Natural killer cell (primary cell): Measurements from ENCODE around the gene TGM2. TPM values are rescaled to one million over a fixed set of nuclear protein-coding genes. Genes with fewer than 3 reads are reported as not detected.
A peak's percentile ranks its signal among the peaks of the same experiment; 100 is the strongest.

ENCODE experiments used
- ATAC-seq, 3 donors: fragments of 150-1000 bp in 2 of 3; fragments of 200-7000 bp in 1 of 3; cut with Tn5 transposase; 1 replicate in 1 of 3; 2 replicates in 2 of 3; pipeline ENCODE4 v1.10.0; 2021; ENCODE audit warnings: mild to moderate bottlenecking in 2 of 3, moderate library complexity in 2 of 3
- DNase-seq, 2 donors: peaks; one replicate each; pipeline versions ENCODE4 v3.0.0 to v3.0.0-alpha.2; 2013 to 2021; ENCODE audit warnings: mixed read lengths in 1 of 2
- H3K27ac ChIP-seq: one replicate; pipeline ENCODE4 v1.5.1; 2013; ENCODE audit warnings: mild to moderate bottlenecking, low read length
- H3K27me3 ChIP-seq: one replicate; pipeline ENCODE4 v1.6.1; 2013; ENCODE audit warnings: low read length; ENCODE audit not compliant: control insufficient read depth, insufficient read depth
- H3K36me3 ChIP-seq: one replicate; pipeline ENCODE4 v1.6.1; 2013; ENCODE audit warnings: low read length; ENCODE audit not compliant: control insufficient read depth, insufficient read depth
- H3K4me1 ChIP-seq: one replicate; pipeline ENCODE4 v1.6.1; 2013; ENCODE audit warnings: low read length; ENCODE audit not compliant: control insufficient read depth, insufficient read depth
- H3K4me3 ChIP-seq: one replicate; pipeline ENCODE4 v1.5.1; 2013; ENCODE audit warnings: low read length
- H3K9me3 ChIP-seq: one replicate; pipeline ENCODE4 v1.6.1; 2013; ENCODE audit warnings: low read length; ENCODE audit not compliant: control insufficient read depth, insufficient read depth
- H3K27ac Mint-ChIP-seq, 2 donors: one replicate each; pipeline ENCODE4 v1.8.0; 2022; ENCODE audit warnings: mild to moderate bottlenecking in 2 of 2, mixed read lengths in 2 of 2, moderate library complexity in 1 of 2
- H3K27me3 Mint-ChIP-seq, 2 donors: one replicate each; pipeline ENCODE4 v1.8.0; 2022; ENCODE audit warnings: low read depth in 2 of 2, mixed read lengths in 2 of 2
- H3K36me3 Mint-ChIP-seq: one replicate; pipeline ENCODE4 v1.8.0; 2022; ENCODE audit warnings: mixed read lengths
- H3K4me1 Mint-ChIP-seq, 2 donors: one replicate each; pipeline ENCODE4 v1.8.0; 2022; ENCODE audit warnings: mixed read lengths in 2 of 2
- H3K4me3 Mint-ChIP-seq: one replicate; pipeline ENCODE4 v1.8.0; 2022; ENCODE audit warnings: mild to moderate bottlenecking, moderate library complexity, mixed read lengths
- H3K9me3 Mint-ChIP-seq, 2 donors: one replicate each; pipeline ENCODE4 v1.8.0; 2022; ENCODE audit warnings: mixed read lengths in 2 of 2
- WGBS: methylation state at CpG from one replicate; pipeline ENCODE4 v1.1.7; 2013; ENCODE audit warnings: missing lambda C conversion rate; ENCODE audit not compliant: insufficient coverage; 5-methylcytosine and 5-hydroxymethylcytosine counted together
- intact Hi-C: fragments of 100-400 bp; cut with micrococcal nuclease; formaldehyde crosslinking; loops from one replicate; pipeline ENCODE4 v1.14.2; 2022
- total RNA-seq, 4 donors: library from RNA; stranded (reverse); fragments of 120-200 nt in 1 of 4; gene quantifications; one replicate each; pipeline versions ENCODE4 v1.2.3 to v1.2.4, GENCODE V29; 2013 to 2022
- TF ChIP-seq, protein P1 (sequence below): fragments of 200-600 bp; IDR thresholded peaks from one replicate; pipeline ENCODE4 v1.8.0; 2022; ENCODE audit warnings: antibody characterized with exemption

The TGM2 gene
- total RNA-seq, 3 donors from 2014 or later (not counting 1 experiment from before 2014, with no cell fraction given) = 0.33 TPM; not detected in 1

DNA sequence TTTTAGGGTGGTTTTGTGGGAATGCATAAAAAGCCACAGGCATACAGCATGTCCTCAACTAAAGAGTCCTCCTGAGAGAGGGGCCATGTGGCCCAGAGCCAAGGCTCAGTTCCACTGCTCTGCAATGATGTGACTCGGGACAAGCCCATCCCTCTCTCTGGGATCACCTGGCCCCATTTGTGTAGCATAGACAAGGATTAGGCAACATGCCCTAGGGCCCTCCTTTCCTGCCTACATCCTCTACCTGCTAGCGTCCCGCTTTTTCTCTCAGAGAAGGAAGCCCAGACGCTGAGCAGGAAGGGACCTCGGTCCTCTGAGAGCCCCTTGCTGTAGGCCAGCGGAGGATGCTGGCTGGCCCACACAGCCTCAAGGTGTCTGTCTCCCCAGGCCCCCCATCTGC, 8.8 kb downstream of the TGM2 start:
- H3K36me3 ChIP-seq = no peaks in the 10 kb centered on the region
- H3K27me3 ChIP-seq = no peaks in the 10 kb centered on the region
- H3K9me3 ChIP-seq = no peaks in the 10 kb centered on the region
- DNase-seq (no peak), ATAC-seq (no peak)
- TF ChIP-seq, protein P1, sequence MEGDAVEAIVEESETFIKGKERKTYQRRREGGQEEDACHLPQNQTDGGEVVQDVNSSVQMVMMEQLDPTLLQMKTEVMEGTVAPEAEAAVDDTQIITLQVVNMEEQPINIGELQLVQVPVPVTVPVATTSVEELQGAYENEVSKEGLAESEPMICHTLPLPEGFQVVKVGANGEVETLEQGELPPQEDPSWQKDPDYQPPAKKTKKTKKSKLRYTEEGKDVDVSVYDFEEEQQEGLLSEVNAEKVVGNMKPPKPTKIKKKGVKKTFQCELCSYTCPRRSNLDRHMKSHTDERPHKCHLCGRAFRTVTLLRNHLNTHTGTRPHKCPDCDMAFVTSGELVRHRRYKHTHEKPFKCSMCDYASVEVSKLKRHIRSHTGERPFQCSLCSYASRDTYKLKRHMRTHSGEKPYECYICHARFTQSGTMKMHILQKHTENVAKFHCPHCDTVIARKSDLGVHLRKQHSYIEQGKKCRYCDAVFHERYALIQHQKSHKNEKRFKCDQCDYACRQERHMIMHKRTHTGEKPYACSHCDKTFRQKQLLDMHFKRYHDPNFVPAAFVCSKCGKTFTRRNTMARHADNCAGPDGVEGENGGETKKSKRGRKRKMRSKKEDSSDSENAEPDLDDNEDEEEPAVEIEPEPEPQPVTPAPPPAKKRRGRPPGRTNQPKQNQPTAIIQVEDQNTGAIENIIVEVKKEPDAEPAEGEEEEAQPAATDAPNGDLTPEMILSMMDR = no peak
- WGBS = 93% methylated on average over 6 of the region's 6 CpGs
- no peak overlapping the region for H3K27ac ChIP-seq
- no peak overlapping the region for H3K4me3 ChIP-seq
- Mint-ChIP-seq H3K27ac (no peak overlapping the region), H3K9me3 (no peaks in the 10 kb centered on the region), H3K27me3 (no peaks in the 10 kb centered on the region), H3K36me3 (no peaks in the 10 kb centered on the region), H3K4me3 (no peak overlapping the region), H3K4me1 (peaks cover 11 to 18% of the 10 kb centered on the region in 2 donors)
- peaks cover 16% of the 10 kb centered on the region for H3K4me1 ChIP-seq
- intact Hi-C loops = no loop called here

DNA sequence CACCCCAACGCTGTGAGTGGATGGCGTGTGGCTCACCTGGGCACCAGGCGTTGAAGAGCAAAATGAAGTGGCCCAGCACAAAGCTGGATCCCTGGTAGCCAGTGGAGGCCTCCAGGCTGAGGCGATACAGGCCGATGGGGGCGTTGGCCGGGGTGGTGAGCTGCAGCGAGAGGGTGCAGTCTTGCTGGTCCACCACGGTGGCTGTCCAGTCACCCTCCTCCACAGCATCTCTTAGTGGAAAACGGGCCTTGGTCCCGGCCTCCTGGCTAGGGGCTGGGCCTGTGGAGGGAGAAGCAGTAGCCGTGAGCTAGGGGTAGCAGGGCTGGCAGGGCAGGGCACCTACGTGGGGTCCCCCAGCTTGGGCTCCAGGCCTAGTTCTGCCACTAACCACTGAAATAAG, 9.3 kb downstream of the TGM2 start:
- H3K9me3 ChIP-seq = no peaks in the 10 kb centered on the region
- H3K4me3 ChIP-seq = no peak overlapping the region
- TF ChIP-seq, protein P1 = no peak
- Mint-ChIP-seq H3K4me3 (no peak overlapping the region), H3K9me3 (no peaks in the 10 kb centered on the region), H3K36me3 (no peaks in the 10 kb centered on the region), H3K4me1 (peaks cover 11 to 18% of the 10 kb centered on the region in 2 donors), H3K27me3 (no peaks in the 10 kb centered on the region), H3K27ac (no peak overlapping the region)
- H3K36me3 ChIP-seq = no peaks in the 10 kb centered on the region
- H3K27me3 ChIP-seq = no peaks in the 10 kb centered on the region
- 93% methylated on average over 13 of the region's 13 CpGs for WGBS
- ATAC-seq (no peak), DNase-seq (no peak)
- intact Hi-C loops = no loop called here
- H3K27ac ChIP-seq = no peak overlapping the region
- H3K4me1 ChIP-seq = peaks cover 16% of the 10 kb centered on the region

GRCh38 chr20:38153401-38153800, 11.7 kb downstream of the TGM2 start:
- H3K27me3 ChIP-seq = no peaks in the 10 kb centered on the region
- DNase-seq = no peak
- TF ChIP-seq, protein P1 = no peak
- H3K9me3 ChIP-seq = no peaks in the 10 kb centered on the region
- H3K9me3 Mint-ChIP-seq = no peaks in the 10 kb centered on the region
- intact Hi-C loops = no loop called here
- no peak overlapping the region for H3K4me3 ChIP-seq
- H3K4me1 Mint-ChIP-seq = peaks cover 11 to 27% of the 10 kb centered on the region in 2 donors
- 90% methylated on average over 4 of the region's 5 CpGs for WGBS
- H3K27ac Mint-ChIP-seq = peak overlapping the region in 1 of 2 donors; percentile 91
- ATAC-seq = no peak
- H3K4me3 Mint-ChIP-seq = no peak overlapping the region
- no peaks in the 10 kb centered on the region for H3K27me3 Mint-ChIP-seq
- no peaks in the 10 kb centered on the region for H3K36me3 Mint-ChIP-seq
- no peak overlapping the region for H3K27ac ChIP-seq
- H3K36me3 ChIP-seq = no peaks in the 10 kb centered on the region
- H3K4me1 ChIP-seq = peaks cover 16% of the 10 kb centered on the region

GRCh38 chr20:38152621-38153221, 12.3 kb downstream of the TGM2 start:
- H3K4me3 ChIP-seq = no peak overlapping the region
- no peaks in the 10 kb centered on the region for H3K36me3 ChIP-seq
- peak in 1 of 2 donors; percentile 28 for DNase-seq
- peak; percentile 74 to 86 (median 74) for ATAC-seq
- intact Hi-C loops = no loop called here
- TF ChIP-seq, protein P1 = no peak
- H3K9me3 ChIP-seq = no peaks in the 10 kb centered on the region
- Mint-ChIP-seq H3K4me1 (peaks cover 11 to 27% of the 10 kb centered on the region in 2 donors), H3K9me3 (no peaks in the 10 kb centered on the region), H3K4me3 (peak overlapping the region; percentile 67), H3K27ac (peak overlapping the region; percentile 74 to 91), H3K36me3 (no peaks in the 10 kb centered on the region), H3K27me3 (no peaks in the 10 kb centered on the region)
- H3K27me3 ChIP-seq = no peaks in the 10 kb centered on the region
- peak overlapping the region; percentile 41 for H3K27ac ChIP-seq
- WGBS = 24% methylated on average over 22 of the region's 22 CpGs
- H3K4me1 ChIP-seq = peaks cover 16% of the 10 kb centered on the region
